ENCODE results near the gene PUM1. TPM values are rescaled to one million over a fixed set of nuclear protein-coding genes. Genes with fewer than 3 reads are reported as not detected.
A peak's percentile ranks its signal among the peaks of the same experiment; 100 is the strongest.
"Not testable (repeated sequence)": the region's sequence is repeated elsewhere in the genome, so short reads cannot be mapped to it uniquely, and the experiment has no call there.

The PUM1 gene
- total and polyA plus RNA-seq, 12 donors, result 22.6 to 167 (median 91.5) TPM

DNA sequence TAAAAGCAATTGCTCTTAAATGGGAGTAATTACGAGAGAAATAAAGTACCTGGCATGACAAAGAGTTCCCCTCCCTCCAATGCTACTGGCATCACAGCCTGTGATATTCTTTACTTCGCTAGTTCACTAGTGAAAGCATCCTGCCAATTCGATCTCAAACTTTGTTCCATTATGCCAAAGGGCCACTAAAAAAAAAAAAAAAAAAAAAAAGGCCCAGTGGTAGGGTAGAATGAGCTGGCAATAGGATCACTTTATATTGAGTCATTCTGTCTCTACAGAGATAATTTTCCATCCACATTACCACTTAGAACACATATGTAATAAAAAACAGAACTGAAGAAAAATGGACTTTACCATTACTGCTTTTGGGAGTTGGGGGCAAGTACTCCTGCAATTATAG, 11.2 kb downstream of the PUM1 start:
- Histone ChIP-seq H3K27me3 (no peaks in the 10 kb centered on the region), H3K9me3 (replicated peaks in 1 of 3) (no peaks in the 10 kb centered on the region), H3K27ac (peak overlapping the region in 3 of 5 donors; percentile 60 to 74 (median 61)), H3K4me1 (replicated peaks in 1 of 2) (peaks cover 26 to 62% of the 10 kb centered on the region in 2 donors), H3K36me3 (replicated peaks in 1 of 2) (peaks cover 0 to 22% of the 10 kb centered on the region in 2 donors), H3K4me3 (no peak overlapping the region)
- intact Hi-C loops (cut with DNase I), result loop anchor here (10.0 kb wide), 2 partner anchors 60 to 90 kb away; no protein-coding TSS in a partner anchor
- TF ChIP-seq, protein P1, sequence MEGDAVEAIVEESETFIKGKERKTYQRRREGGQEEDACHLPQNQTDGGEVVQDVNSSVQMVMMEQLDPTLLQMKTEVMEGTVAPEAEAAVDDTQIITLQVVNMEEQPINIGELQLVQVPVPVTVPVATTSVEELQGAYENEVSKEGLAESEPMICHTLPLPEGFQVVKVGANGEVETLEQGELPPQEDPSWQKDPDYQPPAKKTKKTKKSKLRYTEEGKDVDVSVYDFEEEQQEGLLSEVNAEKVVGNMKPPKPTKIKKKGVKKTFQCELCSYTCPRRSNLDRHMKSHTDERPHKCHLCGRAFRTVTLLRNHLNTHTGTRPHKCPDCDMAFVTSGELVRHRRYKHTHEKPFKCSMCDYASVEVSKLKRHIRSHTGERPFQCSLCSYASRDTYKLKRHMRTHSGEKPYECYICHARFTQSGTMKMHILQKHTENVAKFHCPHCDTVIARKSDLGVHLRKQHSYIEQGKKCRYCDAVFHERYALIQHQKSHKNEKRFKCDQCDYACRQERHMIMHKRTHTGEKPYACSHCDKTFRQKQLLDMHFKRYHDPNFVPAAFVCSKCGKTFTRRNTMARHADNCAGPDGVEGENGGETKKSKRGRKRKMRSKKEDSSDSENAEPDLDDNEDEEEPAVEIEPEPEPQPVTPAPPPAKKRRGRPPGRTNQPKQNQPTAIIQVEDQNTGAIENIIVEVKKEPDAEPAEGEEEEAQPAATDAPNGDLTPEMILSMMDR (IDR thresholded peaks at IDR 0.05), result no peak
- TF ChIP-seq POLR2A (IDR thresholded peaks at IDR 0.05), result no peak
- DNase-seq, result peak in 1 of 7 donors; percentile 33
- WGBS, 4 donors, result 38 to 49% (median 43%) methylated on average over 3 of the region's 3 CpGs

DNA sequence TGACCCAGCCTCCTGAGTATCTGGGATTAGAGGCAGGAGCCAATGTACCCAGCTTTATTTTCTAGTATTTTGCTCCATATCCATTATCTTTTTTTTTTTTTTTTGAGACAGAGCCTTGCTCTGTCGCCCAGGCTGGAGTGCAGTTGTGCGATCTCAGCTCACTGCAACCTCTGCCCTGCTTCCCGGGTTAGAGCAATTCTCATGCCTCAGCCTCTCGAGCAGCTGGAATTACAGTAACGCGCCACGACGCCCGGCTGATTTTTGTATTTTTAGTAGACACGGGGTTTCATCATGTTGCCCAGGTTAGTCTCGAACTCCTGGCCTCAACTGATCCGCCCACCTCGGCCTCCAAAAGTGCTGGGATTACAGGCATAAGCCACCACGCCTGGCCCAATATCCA, 12.9 kb downstream of the PUM1 start:
- H3K9me3 ChIP-seq (replicated peaks in 1 of 3); H3K27me3 ChIP-seq; H3K36me3 ChIP-seq (replicated peaks in 1 of 2); H3K4me3 ChIP-seq: not testable (repeated sequence)
- Histone ChIP-seq H3K27ac (peak overlapping the region in 3 of 5 donors; percentile 46 to 74 (median 63)), H3K4me1 (replicated peaks in 1 of 2) (peaks cover 26 to 60% of the 10 kb centered on the region in 2 donors)
- 53 to 80% (median 68%) methylated on average over 14 of the region's 14 CpGs for WGBS, 4 donors
- peak in 1 of 7 donors; percentile 63 for DNase-seq
- intact Hi-C loops (cut with DNase I), result loop anchor here (10.0 kb wide), 2 partner anchors 58 to 88 kb away; no protein-coding TSS in a partner anchor

DNA sequence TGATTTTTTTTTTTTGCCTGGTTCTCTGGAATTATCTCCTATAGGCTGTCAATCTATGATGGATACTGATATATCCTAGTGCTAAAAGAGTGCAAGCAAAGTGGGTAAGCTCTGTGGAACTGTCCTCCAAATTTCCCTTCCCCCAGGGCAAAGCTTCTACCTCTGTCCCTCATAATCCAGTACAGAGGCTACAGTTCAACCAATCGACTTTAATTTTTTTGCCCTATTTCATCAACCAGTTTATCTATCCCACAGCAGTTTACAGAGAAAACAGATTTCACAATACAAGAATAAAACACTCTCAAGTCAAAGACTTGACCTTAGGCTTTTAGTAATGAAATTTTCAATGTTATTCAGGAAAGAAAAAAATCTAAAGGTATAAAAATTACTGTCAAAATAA, 13.9 kb downstream of the PUM1 start:
- TF ChIP-seq, protein P1 (IDR thresholded peaks at IDR 0.05), result no peak
- TF ChIP-seq POLR2A (IDR thresholded peaks at IDR 0.05), result no peak
- DNase-seq, result no peak
- intact Hi-C loops (cut with DNase I), result loop anchor here (10.0 kb wide), 2 partner anchors 57 to 87 kb away; no protein-coding TSS in a partner anchor
- Histone ChIP-seq H3K27me3 (no peaks in the 10 kb centered on the region), H3K36me3 (replicated peaks in 1 of 2) (no peaks in the 10 kb centered on the region), H3K4me3 (no peak overlapping the region), H3K27ac (peak overlapping the region in 4 of 5 donors; percentile 2 to 74 (median 45)), H3K4me1 (replicated peaks in 1 of 2) (peaks cover 26 to 66% of the 10 kb centered on the region in 2 donors), H3K9me3 (replicated peaks in 1 of 3) (no peaks in the 10 kb centered on the region)
- 22 to 37% (median 25%) methylated on average over 1 of the region's 1 CpG for WGBS, 4 donors

DNA sequence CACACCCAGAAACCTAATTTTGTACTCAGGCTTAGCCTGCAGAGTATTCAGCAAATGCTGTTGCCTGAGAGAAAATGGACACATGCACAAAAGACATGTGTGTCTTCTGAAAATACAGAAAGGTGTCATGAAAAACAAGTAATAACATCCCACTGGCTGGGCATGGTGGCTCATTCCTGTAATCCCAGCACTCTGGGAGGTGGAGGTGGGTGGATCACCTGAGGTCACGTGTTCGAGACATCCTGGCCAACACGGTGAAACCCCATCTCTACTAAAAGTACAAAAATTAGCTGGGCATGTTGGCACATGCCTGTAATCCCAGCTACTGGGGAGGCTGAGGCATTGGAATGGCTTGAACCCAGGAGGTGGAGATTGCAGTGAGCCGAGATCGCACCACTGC, 18.0 kb downstream of the PUM1 start:
- intact Hi-C loops (cut with DNase I); H3K27me3 ChIP-seq; H3K4me3 ChIP-seq; H3K9me3 ChIP-seq (replicated peaks in 1 of 3); DNase-seq; H3K27ac ChIP-seq; H3K36me3 ChIP-seq (replicated peaks in 1 of 2): not testable (repeated sequence)
- H3K4me1 ChIP-seq (replicated peaks in 1 of 2), result peaks cover 13 to 35% of the 10 kb centered on the region in 2 donors
- 76 to 82% (median 81%) methylated on average over 5 of the region's 5 CpGs for WGBS, 4 donors

DNA sequence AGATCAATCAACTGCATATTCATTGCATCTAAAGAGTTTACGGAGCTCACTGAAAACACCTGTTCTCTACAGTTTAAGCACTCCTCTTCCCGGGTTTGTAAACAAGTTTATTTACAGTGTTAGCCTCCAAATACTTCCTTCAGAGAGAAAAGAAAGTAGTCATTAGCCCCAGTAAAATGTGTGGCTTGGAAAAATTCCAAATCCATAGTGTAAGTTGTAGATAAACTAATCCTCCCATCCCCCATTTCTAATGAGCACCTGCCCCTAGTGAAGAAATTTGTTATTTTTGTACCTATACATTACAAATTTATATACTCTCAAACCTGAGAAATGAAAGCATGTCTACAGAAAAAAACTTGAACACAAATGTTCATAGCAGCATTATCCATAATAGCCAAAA, 21.9 kb downstream of the PUM1 start:
- intact Hi-C loops (cut with DNase I), result no loop called here
- Histone ChIP-seq H3K4me3 (no peak overlapping the region), H3K9me3 (replicated peaks in 1 of 3) (no peaks in the 10 kb centered on the region), H3K27me3 (no peaks in the 10 kb centered on the region), H3K4me1 (replicated peaks in 1 of 2) (peaks cover 6 to 33% of the 10 kb centered on the region in 2 donors), H3K27ac (no peak overlapping the region), H3K36me3 (replicated peaks in 1 of 2) (no peaks in the 10 kb centered on the region)
- no peak for DNase-seq
- TF ChIP-seq, protein P1 (IDR thresholded peaks at IDR 0.05), result no peak
- no peak for TF ChIP-seq POLR2A (IDR thresholded peaks at IDR 0.05)
- 73 to 82% (median 76%) methylated on average over 2 of the region's 2 CpGs for WGBS, 4 donors

All from adrenal gland (tissue), 12 donors.